ENCODE results near the gene DCANP1. TPM values are rescaled to one million over a fixed set of nuclear protein-coding genes. Genes with fewer than 3 reads are reported as not detected.

Gene DCANP1
- total and polyA plus RNA-seq, 9 of the 15 experiments (the other 6 are each of a cell fraction or from before 2014, with no cell fraction given) = not detected

DNA sequence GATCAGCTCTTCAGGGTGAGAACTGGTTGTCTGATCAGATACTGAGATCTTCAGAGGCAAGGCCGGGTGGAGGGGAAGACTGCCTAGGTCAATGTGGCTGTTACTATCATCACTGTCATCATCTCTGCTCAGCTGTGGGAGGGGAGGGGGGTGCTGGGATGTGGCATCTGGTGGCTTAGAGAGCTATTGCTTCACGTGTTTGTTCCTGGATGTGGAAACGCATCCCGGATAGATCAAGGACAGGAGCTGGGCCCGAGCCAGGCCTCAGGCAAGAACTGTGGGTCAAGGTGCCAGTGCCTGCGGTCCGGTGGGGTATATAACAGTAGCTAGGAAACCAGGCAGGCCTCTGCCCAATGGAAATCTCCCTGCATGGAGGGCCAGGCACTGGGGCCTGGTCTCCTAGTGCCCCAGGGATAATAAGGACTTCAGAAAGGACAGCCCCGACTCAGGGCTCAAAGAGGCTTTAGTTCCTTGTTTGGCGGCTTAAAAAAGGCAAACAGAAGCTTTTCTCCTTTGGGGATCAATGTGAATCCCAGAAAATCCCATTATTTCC lies 35.3 kb upstream of the DCANP1 start (continued):
- TF ChIP-seq, protein P1, sequence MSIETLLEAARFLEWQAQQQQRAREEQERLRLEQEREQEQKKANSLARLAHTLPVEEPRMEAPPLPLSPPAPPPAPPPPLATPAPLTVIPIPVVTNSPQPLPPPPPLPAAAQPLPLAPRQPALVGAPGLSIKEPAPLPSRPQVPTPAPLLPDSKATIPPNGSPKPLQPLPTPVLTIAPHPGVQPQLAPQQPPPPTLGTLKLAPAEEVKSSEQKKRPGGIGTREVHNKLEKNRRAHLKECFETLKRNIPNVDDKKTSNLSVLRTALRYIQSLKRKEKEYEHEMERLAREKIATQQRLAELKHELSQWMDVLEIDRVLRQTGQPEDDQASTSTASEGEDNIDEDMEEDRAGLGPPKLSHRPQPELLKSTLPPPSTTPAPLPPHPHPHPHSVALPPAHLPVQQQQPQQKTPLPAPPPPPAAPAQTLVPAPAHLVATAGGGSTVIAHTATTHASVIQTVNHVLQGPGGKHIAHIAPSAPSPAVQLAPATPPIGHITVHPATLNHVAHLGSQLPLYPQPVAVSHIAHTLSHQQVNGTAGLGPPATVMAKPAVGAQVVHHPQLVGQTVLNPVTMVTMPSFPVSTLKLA (conservative IDR thresholded peaks at IDR 0.05) = peak in 1 of 2 experiments; percentile 23; a peak in 1 of 4 replicates
- TF ChIP-seq TCF3 (CRISPR knock-in tag; IDR thresholded peaks at IDR 0.05) (peak; percentile 54), CEBPG (CRISPR knock-in tag; IDR thresholded peaks at IDR 0.05) (peak; percentile 57; the same call in 1 of the 2 replicates), CEBPG (tag; conservative IDR thresholded peaks at IDR 0.05 in 1 of 2, IDR thresholded peaks at IDR 0.05 in 1 of 2) (peak; percentile 62 to 77), ZNF436 (CRISPR knock-in tag; IDR thresholded peaks at IDR 0.05) (no peak), TEAD1 (CRISPR knock-in tag; IDR thresholded peaks at IDR 0.05) (no peak), CTBP1 (IDR thresholded peaks at IDR 0.05; ENCODE audit: borderline replicate concordance) (peak; percentile 70; the same call in 1 of the 2 replicates), WHSC1 (IDR thresholded peaks at IDR 0.05; ENCODE audit: low read length) (no peak), NR2C2 (CRISPR knock-in tag; IDR thresholded peaks at IDR 0.05) (no peak), NR2C2 (tag; IDR thresholded peaks at IDR 0.05) (0 out of 2 replicates have a peak, but pooled peaks have one; percentile 2), CBFA2T2 (conservative IDR thresholded peaks at IDR 0.05) (peak; percentile 34; the same call in 1 of the 2 replicates), GABPB1 (CRISPR knock-in tag; IDR thresholded peaks at IDR 0.05) (0 out of 2 replicates have a peak, but pooled peaks have one; percentile 39)
- TF ChIP-seq, protein P2, sequence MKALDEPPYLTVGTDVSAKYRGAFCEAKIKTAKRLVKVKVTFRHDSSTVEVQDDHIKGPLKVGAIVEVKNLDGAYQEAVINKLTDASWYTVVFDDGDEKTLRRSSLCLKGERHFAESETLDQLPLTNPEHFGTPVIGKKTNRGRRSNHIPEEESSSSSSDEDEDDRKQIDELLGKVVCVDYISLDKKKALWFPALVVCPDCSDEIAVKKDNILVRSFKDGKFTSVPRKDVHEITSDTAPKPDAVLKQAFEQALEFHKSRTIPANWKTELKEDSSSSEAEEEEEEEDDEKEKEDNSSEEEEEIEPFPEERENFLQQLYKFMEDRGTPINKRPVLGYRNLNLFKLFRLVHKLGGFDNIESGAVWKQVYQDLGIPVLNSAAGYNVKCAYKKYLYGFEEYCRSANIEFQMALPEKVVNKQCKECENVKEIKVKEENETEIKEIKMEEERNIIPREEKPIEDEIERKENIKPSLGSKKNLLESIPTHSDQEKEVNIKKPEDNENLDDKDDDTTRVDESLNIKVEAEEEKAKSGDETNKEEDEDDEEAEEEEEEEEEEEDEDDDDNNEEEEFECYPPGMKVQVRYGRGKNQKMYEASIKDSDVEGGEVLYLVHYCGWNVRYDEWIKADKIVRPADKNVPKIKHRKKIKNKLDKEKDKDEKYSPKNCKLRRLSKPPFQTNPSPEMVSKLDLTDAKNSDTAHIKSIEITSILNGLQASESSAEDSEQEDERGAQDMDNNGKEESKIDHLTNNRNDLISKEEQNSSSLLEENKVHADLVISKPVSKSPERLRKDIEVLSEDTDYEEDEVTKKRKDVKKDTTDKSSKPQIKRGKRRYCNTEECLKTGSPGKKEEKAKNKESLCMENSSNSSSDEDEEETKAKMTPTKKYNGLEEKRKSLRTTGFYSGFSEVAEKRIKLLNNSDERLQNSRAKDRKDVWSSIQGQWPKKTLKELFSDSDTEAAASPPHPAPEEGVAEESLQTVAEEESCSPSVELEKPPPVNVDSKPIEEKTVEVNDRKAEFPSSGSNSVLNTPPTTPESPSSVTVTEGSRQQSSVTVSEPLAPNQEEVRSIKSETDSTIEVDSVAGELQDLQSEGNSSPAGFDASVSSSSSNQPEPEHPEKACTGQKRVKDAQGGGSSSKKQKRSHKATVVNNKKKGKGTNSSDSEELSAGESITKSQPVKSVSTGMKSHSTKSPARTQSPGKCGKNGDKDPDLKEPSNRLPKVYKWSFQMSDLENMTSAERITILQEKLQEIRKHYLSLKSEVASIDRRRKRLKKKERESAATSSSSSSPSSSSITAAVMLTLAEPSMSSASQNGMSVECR (CRISPR knock-in tag; IDR thresholded peaks at IDR 0.05) = peak; percentile 32; the same call in 1 of the 2 replicates
- TF ChIP-seq, protein P3, sequence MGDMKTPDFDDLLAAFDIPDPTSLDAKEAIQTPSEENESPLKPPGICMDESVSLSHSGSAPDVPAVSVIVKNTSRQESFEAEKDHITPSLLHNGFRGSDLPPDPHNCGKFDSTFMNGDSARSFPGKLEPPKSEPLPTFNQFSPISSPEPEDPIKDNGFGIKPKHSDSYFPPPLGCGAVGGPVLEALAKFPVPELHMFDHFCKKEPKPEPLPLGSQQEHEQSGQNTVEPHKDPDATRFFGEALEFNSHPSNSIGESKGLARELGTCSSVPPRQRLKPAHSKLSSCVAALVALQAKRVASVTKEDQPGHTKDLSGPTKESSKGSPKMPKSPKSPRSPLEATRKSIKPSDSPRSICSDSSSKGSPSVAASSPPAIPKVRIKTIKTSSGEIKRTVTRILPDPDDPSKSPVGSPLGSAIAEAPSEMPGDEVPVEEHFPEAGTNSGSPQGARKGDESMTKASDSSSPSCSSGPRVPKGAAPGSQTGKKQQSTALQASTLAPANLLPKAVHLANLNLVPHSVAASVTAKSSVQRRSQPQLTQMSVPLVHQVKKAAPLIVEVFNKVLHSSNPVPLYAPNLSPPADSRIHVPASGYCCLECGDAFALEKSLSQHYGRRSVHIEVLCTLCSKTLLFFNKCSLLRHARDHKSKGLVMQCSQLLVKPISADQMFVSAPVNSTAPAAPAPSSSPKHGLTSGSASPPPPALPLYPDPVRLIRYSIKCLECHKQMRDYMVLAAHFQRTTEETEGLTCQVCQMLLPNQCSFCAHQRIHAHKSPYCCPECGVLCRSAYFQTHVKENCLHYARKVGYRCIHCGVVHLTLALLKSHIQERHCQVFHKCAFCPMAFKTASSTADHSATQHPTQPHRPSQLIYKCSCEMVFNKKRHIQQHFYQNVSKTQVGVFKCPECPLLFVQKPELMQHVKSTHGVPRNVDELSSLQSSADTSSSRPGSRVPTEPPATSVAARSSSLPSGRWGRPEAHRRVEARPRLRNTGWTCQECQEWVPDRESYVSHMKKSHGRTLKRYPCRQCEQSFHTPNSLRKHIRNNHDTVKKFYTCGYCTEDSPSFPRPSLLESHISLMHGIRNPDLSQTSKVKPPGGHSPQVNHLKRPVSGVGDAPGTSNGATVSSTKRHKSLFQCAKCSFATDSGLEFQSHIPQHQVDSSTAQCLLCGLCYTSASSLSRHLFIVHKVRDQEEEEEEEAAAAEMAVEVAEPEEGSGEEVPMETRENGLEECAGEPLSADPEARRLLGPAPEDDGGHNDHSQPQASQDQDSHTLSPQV (IDR thresholded peaks at IDR 0.05) = peak; percentile 26; the same call in 1 of the 2 replicates
- TF ChIP-seq, protein P4, sequence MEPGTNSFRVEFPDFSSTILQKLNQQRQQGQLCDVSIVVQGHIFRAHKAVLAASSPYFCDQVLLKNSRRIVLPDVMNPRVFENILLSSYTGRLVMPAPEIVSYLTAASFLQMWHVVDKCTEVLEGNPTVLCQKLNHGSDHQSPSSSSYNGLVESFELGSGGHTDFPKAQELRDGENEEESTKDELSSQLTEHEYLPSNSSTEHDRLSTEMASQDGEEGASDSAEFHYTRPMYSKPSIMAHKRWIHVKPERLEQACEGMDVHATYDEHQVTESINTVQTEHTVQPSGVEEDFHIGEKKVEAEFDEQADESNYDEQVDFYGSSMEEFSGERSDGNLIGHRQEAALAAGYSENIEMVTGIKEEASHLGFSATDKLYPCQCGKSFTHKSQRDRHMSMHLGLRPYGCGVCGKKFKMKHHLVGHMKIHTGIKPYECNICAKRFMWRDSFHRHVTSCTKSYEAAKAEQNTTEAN (CRISPR knock-in tag; IDR thresholded peaks at IDR 0.05) = peak; percentile 9
